HEK293 (cell line): Measurements from ENCODE around the gene CRYBA2.

ENCODE experiments used
- CTCF ChIA-PET: fragments of 350-600 bp; formaldehyde crosslinking; extraction: SDS; loops from one replicate; lab custom pipeline; 2021; ENCODE audit warnings: antibody characterized with exemption; lab: Yijun Ruan, JAX
- POLR2A ChIA-PET: fragments of 300-600 bp; formaldehyde crosslinking; extraction: SDS; loops from one replicate; lab custom pipeline; 2020; ENCODE audit warnings: antibody characterized with exemption, inconsistent platforms; lab: Yijun Ruan, JAX
- H3K27ac ChIP-seq: fragments of 200-500 bp; sonication (Bioruptor generic); 2 replicates; pipeline ENCODE4 v1.5.1; 2014; ENCODE audit warnings: low read depth, low read length, control low read depth, inconsistent platforms; ENCODE audit errors: extremely low read depth
- H3K36me3 ChIP-seq, 2 experiments: fragments of 200-500 bp in 1 of 2; sonication (Bioruptor generic) in 1 of 2; 1 replicate in 1 of 2; 2 replicates in 1 of 2; pipeline ENCODE4 v1.5.1; 2014 to 2017; ENCODE audit warnings: inconsistent platforms in 2 of 2, low read length in 2 of 2; ENCODE audit not compliant: control insufficient read depth in 2 of 2, insufficient read depth in 1 of 2
- H3K4me1 ChIP-seq: fragments of 200-500 bp; sonication (Bioruptor generic); 2 replicates; pipeline ENCODE4 v1.5.1; 2014; ENCODE audit warnings: mild to moderate bottlenecking, low read length, inconsistent platforms; ENCODE audit not compliant: control insufficient read depth, insufficient read depth
- H3K4me3 ChIP-seq: 2 replicates; pipeline ENCODE4 v1.5.1; 2011; ENCODE audit warnings: low read depth, mild to moderate bottlenecking, control low read depth, low read length, moderate library complexity
- H3K9me3 ChIP-seq: fragments of 200-500 bp; sonication (Bioruptor generic); 2 replicates; pipeline ENCODE4 v1.5.1; 2014; ENCODE audit warnings: low read depth, low read length, inconsistent platforms; ENCODE audit not compliant: control insufficient read depth, insufficient read depth
- IKZF3 ChIP-seq: fragments of 450-650 bp; IDR thresholded peaks from 2 replicates; pipeline ENCODE4 v1.5.0; 2018; ENCODE audit warnings: missing biosample characterization, mild to moderate bottlenecking, missing genetic modification characterization, moderate library complexity
- MYNN ChIP-seq: fragments of 450-650 bp; formaldehyde crosslinking; IDR thresholded peaks from 2 replicates; pipeline ENCODE4 v1.5.1; 2016; ENCODE audit warnings: missing biosample characterization, missing genetic modification characterization, borderline replicate concordance
- MZF1 ChIP-seq: fragments of 450-650 bp; formaldehyde crosslinking; IDR thresholded peaks from 2 replicates; pipeline ENCODE4 v1.5.1; 2017; ENCODE audit warnings: missing biosample characterization, missing genetic modification characterization, borderline replicate concordance
- RBAK ChIP-seq: fragments of 450-650 bp; formaldehyde crosslinking; IDR thresholded peaks from 2 replicates; pipeline ENCODE4 v1.5.1; 2016; ENCODE audit warnings: missing biosample characterization, missing genetic modification characterization
- ZFP69B ChIP-seq: fragments of 450-650 bp; formaldehyde crosslinking; IDR thresholded peaks from 2 replicates; pipeline ENCODE4 v1.5.1; 2016; ENCODE audit warnings: missing biosample characterization, missing genetic modification characterization
- ZIC2 ChIP-seq: fragments of 450-650 bp; formaldehyde crosslinking; IDR thresholded peaks from 2 replicates; pipeline ENCODE4 v1.5.1; 2016; ENCODE audit warnings: missing biosample characterization, missing genetic modification characterization
- ZNF121 ChIP-seq: fragments of 450-650 bp; formaldehyde crosslinking; IDR thresholded peaks from 2 replicates; pipeline ENCODE4 v1.5.1; 2016; ENCODE audit warnings: missing biosample characterization, missing genetic modification characterization
- ZNF16 ChIP-seq: fragments of 450-650 bp; formaldehyde crosslinking; IDR thresholded peaks from 2 replicates; pipeline ENCODE4 v1.5.1; 2016; ENCODE audit warnings: low read depth, missing biosample characterization, missing genetic modification characterization
- ZNF248 ChIP-seq: fragments of 450-650 bp; formaldehyde crosslinking; IDR thresholded peaks from 2 replicates; pipeline ENCODE4 v1.5.1; 2017; ENCODE audit warnings: missing biosample characterization, missing genetic modification characterization
- ZNF266 ChIP-seq: fragments of 450-650 bp; formaldehyde crosslinking; IDR thresholded peaks from 2 replicates; pipeline ENCODE4 v1.5.1; 2016; ENCODE audit warnings: missing biosample characterization, missing genetic modification characterization, low read depth
- ZNF311 ChIP-seq: fragments of 450-650 bp; formaldehyde crosslinking; IDR thresholded peaks from 2 replicates; pipeline ENCODE4 v1.5.1; 2017; ENCODE audit warnings: missing biosample characterization, missing genetic modification characterization, borderline replicate concordance
- ZNF335 ChIP-seq: fragments of 450-650 bp; formaldehyde crosslinking; conservative IDR thresholded peaks from 2 replicates; pipeline ENCODE4 v1.5.1; 2016; ENCODE audit warnings: missing biosample characterization, missing genetic modification characterization
- ZNF416 ChIP-seq: fragments of 450-650 bp; formaldehyde crosslinking; IDR thresholded peaks from 2 replicates; pipeline ENCODE4 v1.5.1; 2016; ENCODE audit warnings: missing biosample characterization, missing genetic modification characterization
- ZNF544 ChIP-seq: fragments of 450-650 bp; formaldehyde crosslinking; IDR thresholded peaks from 2 replicates; pipeline ENCODE4 v1.5.0; 2017; ENCODE audit warnings: missing biosample characterization, missing genetic modification characterization
- ZNF560 ChIP-seq: fragments of 450-650 bp; formaldehyde crosslinking; IDR thresholded peaks from 2 replicates; pipeline ENCODE4 v1.5.1; 2017; ENCODE audit warnings: missing biosample characterization, missing genetic modification characterization, borderline replicate concordance
- ZNF629 ChIP-seq: fragments of 450-650 bp; formaldehyde crosslinking; IDR thresholded peaks from 2 replicates; pipeline ENCODE4 v1.5.1; 2017; ENCODE audit warnings: missing biosample characterization, missing genetic modification characterization
- ZNF843 ChIP-seq: fragments of 450-650 bp; formaldehyde crosslinking; IDR thresholded peaks from 2 replicates; pipeline ENCODE4 v1.5.1; 2016; ENCODE audit warnings: missing biosample characterization, missing genetic modification characterization
- TF ChIP-seq, protein P1 (sequence below): fragments of 450-650 bp; formaldehyde crosslinking; IDR thresholded peaks from 2 replicates; pipeline ENCODE4 v1.5.1; 2017; ENCODE audit warnings: missing biosample characterization, mild to moderate bottlenecking, missing genetic modification characterization, moderate library complexity
- TF ChIP-seq, protein P2 (sequence below): fragments of 450-650 bp; formaldehyde crosslinking; IDR thresholded peaks from 2 replicates; pipeline ENCODE4 v1.5.1; 2016; ENCODE audit warnings: missing biosample characterization, missing genetic modification characterization
- TF ChIP-seq, protein P3 (sequence below): fragments of 450-650 bp; formaldehyde crosslinking; IDR thresholded peaks from 2 replicates; pipeline ENCODE4 v1.5.1; 2016; ENCODE audit warnings: missing biosample characterization, missing genetic modification characterization

Gene CRYBA2

DNA sequence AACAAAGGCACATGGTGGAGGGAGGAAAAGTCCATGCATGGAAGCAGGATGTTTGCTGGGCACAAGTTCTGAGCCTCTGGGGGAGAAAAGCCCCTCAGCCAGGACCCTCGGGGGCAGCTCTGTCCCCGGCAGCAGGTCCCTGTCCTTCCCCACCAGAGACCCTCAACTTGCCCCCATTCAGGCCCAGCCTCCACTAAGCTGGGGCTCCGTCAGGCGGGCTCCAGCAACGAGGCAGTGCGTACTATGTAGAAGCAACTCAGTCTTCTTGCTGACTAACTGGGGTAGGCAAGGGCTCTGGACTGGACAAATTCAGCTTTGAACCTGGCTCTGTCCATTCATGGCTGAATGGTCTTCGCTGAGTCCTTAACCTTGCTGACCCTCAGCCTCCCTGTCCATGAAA lies 25.1 kb upstream of the CRYBA2 start (continued):
- TF ChIP-seq ZNF629 (tag by site-specific recombination), result no peak
- no peak for TF ChIP-seq ZNF248

DNA sequence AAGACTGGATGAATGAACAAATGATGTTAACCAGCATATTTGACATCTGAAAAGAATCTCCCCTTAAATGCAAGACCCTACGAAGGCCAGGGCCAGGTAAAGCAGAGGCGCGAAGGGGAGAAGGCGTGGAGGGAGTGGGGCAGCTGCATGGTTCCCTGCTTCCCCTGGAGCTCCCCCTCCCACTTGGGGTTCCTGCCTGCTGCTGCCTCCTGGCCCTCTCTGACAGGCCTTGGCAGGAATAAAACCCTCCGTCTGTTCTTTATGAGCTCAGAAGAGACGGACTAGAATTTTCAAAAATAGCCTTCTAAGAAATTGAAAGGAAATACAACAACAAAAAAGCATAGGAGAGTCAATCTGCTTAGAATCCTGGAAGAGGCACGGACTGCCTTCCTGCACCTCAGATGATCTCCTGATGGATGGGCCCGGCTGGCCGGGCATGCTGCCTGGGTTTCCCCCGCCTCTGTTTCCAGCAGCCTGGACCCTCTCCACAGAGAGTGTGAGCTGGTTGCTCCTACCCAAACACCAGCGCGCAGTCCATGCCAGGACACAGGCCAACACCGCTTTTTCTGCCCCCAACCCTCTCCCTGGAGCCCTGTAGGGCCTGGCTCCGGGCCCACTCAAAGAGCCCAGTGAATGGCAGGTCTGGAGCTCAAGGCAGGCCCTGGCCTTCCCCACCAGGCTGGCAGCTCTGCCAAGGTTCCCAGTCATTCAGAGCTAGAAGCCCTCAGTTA lies 24.1 kb upstream of the CRYBA2 start:
- TF ChIP-seq ZNF266, result no peak
- no peak for TF ChIP-seq ZNF544 (tag by site-specific recombination)
- no peak for TF ChIP-seq ZIC2 (tag by site-specific recombination)
- TF ChIP-seq MYNN (tag by site-specific recombination), result no peak
- no peak for TF ChIP-seq ZFP69B (tag by site-specific recombination)
- TF ChIP-seq ZNF335 (tag by site-specific recombination), result no peak
- no peak for TF ChIP-seq ZNF311 (tag by site-specific recombination)
- TF ChIP-seq, protein P1, sequence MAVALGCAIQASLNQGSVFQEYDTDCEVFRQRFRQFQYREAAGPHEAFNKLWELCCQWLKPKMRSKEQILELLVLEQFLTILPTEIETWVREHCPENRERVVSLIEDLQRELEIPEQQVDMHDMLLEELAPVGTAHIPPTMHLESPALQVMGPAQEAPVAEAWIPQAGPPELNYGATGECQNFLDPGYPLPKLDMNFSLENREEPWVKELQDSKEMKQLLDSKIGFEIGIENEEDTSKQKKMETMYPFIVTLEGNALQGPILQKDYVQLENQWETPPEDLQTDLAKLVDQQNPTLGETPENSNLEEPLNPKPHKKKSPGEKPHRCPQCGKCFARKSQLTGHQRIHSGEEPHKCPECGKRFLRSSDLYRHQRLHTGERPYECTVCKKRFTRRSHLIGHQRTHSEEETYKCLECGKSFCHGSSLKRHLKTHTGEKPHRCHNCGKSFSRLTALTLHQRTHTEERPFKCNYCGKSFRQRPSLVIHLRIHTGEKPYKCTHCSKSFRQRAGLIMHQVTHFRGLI (tag by site-specific recombination), result no peak
- TF ChIP-seq ZNF16 (tag by site-specific recombination), result no peak
- H3K4me3 ChIP-seq, result no peak overlapping the region
- H3K4me1 ChIP-seq, result no peaks in the 10 kb centered on the region
- no peaks in the 10 kb centered on the region for H3K9me3 ChIP-seq
- no peaks in the 10 kb centered on the region for H3K36me3 ChIP-seq
- POLR2A ChIA-PET, result no interaction called here
- H3K27ac ChIP-seq, result no peak overlapping the region
- CTCF ChIA-PET, result interaction anchor here (0.5 to 2.0 kb wide), 6 partner anchors 13 to 513 kb away, joined by 3 to 11 read pairs (median 4); no protein-coding TSS in a partner anchor

DNA sequence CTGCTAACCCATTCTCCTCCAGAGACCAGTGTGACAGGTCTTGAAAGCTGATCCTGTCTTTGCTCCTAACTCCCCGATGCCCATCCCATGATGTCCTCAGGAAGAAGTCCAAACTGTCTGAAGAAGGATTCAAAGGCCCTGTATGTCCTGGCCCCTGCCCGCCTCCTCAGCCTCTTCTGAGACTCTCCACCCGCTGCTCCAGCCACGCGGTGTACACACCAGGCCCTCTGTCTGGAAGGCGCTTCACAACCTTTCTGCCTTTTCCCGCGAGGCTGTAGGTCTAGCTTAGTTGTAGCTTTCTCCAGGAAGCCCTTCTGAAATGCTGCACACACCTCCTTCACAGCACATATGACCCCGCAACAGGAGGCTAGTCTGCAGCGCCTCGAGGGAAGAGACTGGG lies 23.5 kb upstream of the CRYBA2 start:
- no peaks in the 10 kb centered on the region for H3K9me3 ChIP-seq
- H3K36me3 ChIP-seq, result no peaks in the 10 kb centered on the region
- ChIA-PET CTCF (interaction anchor here (0.5 to 2.0 kb wide), 5 partner anchors 13 to 513 kb away, joined by 3 to 11 read pairs (median 4); no protein-coding TSS in a partner anchor), POLR2A (no interaction called here)
- no peak overlapping the region for H3K4me3 ChIP-seq
- H3K27ac ChIP-seq, result no peak overlapping the region
- no peaks in the 10 kb centered on the region for H3K4me1 ChIP-seq
- no peak for TF ChIP-seq MYNN (tag by site-specific recombination)
- no peak for TF ChIP-seq RBAK (tag by site-specific recombination)
- no peak for TF ChIP-seq MZF1 (tag by site-specific recombination)
- TF ChIP-seq ZNF843, result no peak
- no peak for TF ChIP-seq ZNF121 (tag by site-specific recombination)
- no peak for TF ChIP-seq IKZF3 (tag by site-specific recombination)
- TF ChIP-seq, protein P1 (tag by site-specific recombination), result no peak
- TF ChIP-seq, protein P2, sequence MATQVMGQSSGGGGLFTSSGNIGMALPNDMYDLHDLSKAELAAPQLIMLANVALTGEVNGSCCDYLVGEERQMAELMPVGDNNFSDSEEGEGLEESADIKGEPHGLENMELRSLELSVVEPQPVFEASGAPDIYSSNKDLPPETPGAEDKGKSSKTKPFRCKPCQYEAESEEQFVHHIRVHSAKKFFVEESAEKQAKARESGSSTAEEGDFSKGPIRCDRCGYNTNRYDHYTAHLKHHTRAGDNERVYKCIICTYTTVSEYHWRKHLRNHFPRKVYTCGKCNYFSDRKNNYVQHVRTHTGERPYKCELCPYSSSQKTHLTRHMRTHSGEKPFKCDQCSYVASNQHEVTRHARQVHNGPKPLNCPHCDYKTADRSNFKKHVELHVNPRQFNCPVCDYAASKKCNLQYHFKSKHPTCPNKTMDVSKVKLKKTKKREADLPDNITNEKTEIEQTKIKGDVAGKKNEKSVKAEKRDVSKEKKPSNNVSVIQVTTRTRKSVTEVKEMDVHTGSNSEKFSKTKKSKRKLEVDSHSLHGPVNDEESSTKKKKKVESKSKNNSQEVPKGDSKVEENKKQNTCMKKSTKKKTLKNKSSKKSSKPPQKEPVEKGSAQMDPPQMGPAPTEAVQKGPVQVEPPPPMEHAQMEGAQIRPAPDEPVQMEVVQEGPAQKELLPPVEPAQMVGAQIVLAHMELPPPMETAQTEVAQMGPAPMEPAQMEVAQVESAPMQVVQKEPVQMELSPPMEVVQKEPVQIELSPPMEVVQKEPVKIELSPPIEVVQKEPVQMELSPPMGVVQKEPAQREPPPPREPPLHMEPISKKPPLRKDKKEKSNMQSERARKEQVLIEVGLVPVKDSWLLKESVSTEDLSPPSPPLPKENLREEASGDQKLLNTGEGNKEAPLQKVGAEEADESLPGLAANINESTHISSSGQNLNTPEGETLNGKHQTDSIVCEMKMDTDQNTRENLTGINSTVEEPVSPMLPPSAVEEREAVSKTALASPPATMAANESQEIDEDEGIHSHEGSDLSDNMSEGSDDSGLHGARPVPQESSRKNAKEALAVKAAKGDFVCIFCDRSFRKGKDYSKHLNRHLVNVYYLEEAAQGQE (tag by site-specific recombination), result no peak
- TF ChIP-seq, protein P3, sequence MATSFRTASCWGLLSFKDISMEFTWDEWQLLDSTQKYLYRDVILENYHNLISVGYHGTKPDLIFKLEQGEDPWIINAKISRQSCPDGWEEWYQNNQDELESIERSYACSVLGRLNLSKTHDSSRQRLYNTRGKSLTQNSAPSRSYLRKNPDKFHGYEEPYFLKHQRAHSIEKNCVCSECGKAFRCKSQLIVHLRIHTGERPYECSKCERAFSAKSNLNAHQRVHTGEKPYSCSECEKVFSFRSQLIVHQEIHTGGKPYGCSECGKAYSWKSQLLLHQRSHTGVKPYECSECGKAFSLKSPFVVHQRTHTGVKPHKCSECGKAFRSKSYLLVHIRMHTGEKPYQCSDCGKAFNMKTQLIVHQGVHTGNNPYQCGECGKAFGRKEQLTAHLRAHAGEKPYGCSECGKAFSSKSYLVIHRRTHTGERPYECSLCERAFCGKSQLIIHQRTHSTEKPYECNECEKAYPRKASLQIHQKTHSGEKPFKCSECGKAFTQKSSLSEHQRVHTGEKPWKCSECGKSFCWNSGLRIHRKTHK (tag by site-specific recombination), result no peak
- TF ChIP-seq ZNF560 (tag by site-specific recombination), result no peak
- TF ChIP-seq ZNF416 (tag by site-specific recombination), result no peak
